Embryonic facial prominence (tissue), 1 donor: ENCODE results near the gene ACBD5.
"Not testable (repeated sequence)": the region's sequence is repeated elsewhere in the genome, so short reads cannot be mapped to it uniquely, and the experiment has no call there.

Source experiments
- DNase-seq: peaks from one replicate; pipeline ENCODE4 v3.0.0-alpha.2; 2016; ENCODE audit errors: extremely low spot score

The ACBD5 gene

GRCh38 chr10:27241010-27241651 is 534 bp upstream of the ACBD5 start:
- no peak for DNase-seq

- not testable (repeated sequence) for DNase-seq
Observed at GRCh38 chr10:27237531-27237930, 3.1 kb downstream of the ACBD5 start.

GRCh38 chr10:27236589-27237128 is 3.9 kb downstream of the ACBD5 start:
- DNase-seq = not testable (repeated sequence)

- DNase-seq = no peak
Observed at GRCh38 chr10:27235706-27236105, 4.9 kb downstream of the ACBD5 start.

GRCh38 chr10:27230022-27230421 is 10.6 kb downstream of the ACBD5 start:
- no peak for DNase-seq

GRCh38 chr10:27225642-27226257 is 14.8 kb downstream of the ACBD5 start:
- no peak for DNase-seq

GRCh38 chr10:27225011-27225590 is 15.5 kb downstream of the ACBD5 start:
- DNase-seq = no peak

GRCh38 chr10:27223964-27224363 is 16.6 kb downstream of the ACBD5 start:
- DNase-seq = no peak

GRCh38 chr10:27207350-27207749 is 33.2 kb downstream of the ACBD5 start:
- DNase-seq = no peak

GRCh38 chr10:27203806-27204205 is 36.8 kb downstream of the ACBD5 start:
- no peak for DNase-seq

- no peak for DNase-seq
Observed at GRCh38 chr10:27197980-27198620, 42.5 kb downstream of the ACBD5 start.

- no peak for DNase-seq
Observed at GRCh38 chr10:27192284-27192683, 48.3 kb downstream of the ACBD5 start.

- no peak for DNase-seq
Observed at GRCh38 chr10:27190508-27190907, 50.1 kb downstream of the ACBD5 start.

GRCh38 chr10:27188897-27189296 is 51.7 kb downstream of the ACBD5 start:
- no peak for DNase-seq

- DNase-seq = no peak
Observed at GRCh38 chr10:27188259-27188658, 52.3 kb downstream of the ACBD5 start.

- no peak for DNase-seq
Observed at GRCh38 chr10:27169849-27170248, 70.7 kb downstream of the ACBD5 start.

- DNase-seq = no peak
Observed at GRCh38 chr10:27158421-27158820, 82.2 kb downstream of the ACBD5 start.

- DNase-seq = no peak
Observed at GRCh38 chr10:27157150-27157549, 83.4 kb downstream of the ACBD5 start.

- not testable (repeated sequence) for DNase-seq
Observed at GRCh38 chr10:27156566-27156965, 84.0 kb downstream of the ACBD5 start.

- DNase-seq = peak; percentile 90
Observed at GRCh38 chr10:27155066-27155754, 85.4 kb downstream of the ACBD5 start, which contains the start of gene MASTL. Gene MASTL (plus strand): TSS chr10:27155352. CDS start chr10:27155427, 75 bp downstream.

GRCh38 chr10:27153845-27154193 is 86.8 kb downstream of the ACBD5 start:
- no peak for DNase-seq

- no peak for DNase-seq
Observed at GRCh38 chr10:27153329-27153728, 87.3 kb downstream of the ACBD5 start.
